Stimulated activated CD8-positive, alpha-beta memory T cell treated with anti-CD3 and anti-CD28 coated beads, Interleukin-7, amount 100 ng/mL, for 1 hour (primary cell): ENCODE results near the gene ADAM10.

Experiments used
- DNase-seq, 2 donors: peaks; one replicate each; pipeline ENCODE4 v3.0.0-alpha.2; 2020; ENCODE audit warnings: low read depth in 2 of 2

Gene ADAM10

GRCh38 chr15:58551764-58552504 is 197.6 kb downstream of the ADAM10 start:
- no peak for DNase-seq

GRCh38 chr15:58551084-58551763 is 198.3 kb downstream of the ADAM10 start:
- no peak for DNase-seq

GRCh38 chr15:58549785-58550074 is 199.8 kb downstream of the ADAM10 start:
- DNase-seq: no peak

GRCh38 chr15:58549013-58549784 is 200.3 kb downstream of the ADAM10 start:
- no peak for DNase-seq

- DNase-seq: no peak
Measured at GRCh38 chr15:58548308-58549012, 201.0 kb downstream of the ADAM10 start.

GRCh38 chr15:58547628-58548307 is 201.7 kb downstream of the ADAM10 start:
- no peak for DNase-seq

GRCh38 chr15:58546635-58547627 is 202.6 kb downstream of the ADAM10 start:
- DNase-seq: no peak

GRCh38 chr15:58546066-58546591 is 203.4 kb downstream of the ADAM10 start:
- no peak for DNase-seq

GRCh38 chr15:58545307-58546065 is 204.0 kb downstream of the ADAM10 start:
- DNase-seq: no peak

GRCh38 chr15:58544756-58545155 is 204.8 kb downstream of the ADAM10 start:
- DNase-seq: no peak

GRCh38 chr15:58543664-58544335 is 205.7 kb downstream of the ADAM10 start:
- no peak for DNase-seq

GRCh38 chr15:58541410-58542087 is 208.0 kb downstream of the ADAM10 start:
- no peak for DNase-seq

- no peak for DNase-seq
Measured at GRCh38 chr15:58539548-58539947, 210.0 kb downstream of the ADAM10 start.

- no peak for DNase-seq
Measured at GRCh38 chr15:58538901-58539300, 210.6 kb downstream of the ADAM10 start.
